GM18867 (cell line): Measurements from ENCODE around the gene CRLF3.
"Not testable (repeated sequence)": the region's sequence is repeated elsewhere in the genome, so short reads cannot be mapped to it uniquely, and the experiment has no call there.

Experiments
- ATAC-seq: cut with Tn5 transposase; IDR thresholded peaks from one replicate; pipeline ENCODE4 v1.9.1; 2021; ENCODE audit warnings: mild to moderate bottlenecking, moderate library complexity; ENCODE audit not compliant: unreplicated experiment

CRLF3 gene, protein sequence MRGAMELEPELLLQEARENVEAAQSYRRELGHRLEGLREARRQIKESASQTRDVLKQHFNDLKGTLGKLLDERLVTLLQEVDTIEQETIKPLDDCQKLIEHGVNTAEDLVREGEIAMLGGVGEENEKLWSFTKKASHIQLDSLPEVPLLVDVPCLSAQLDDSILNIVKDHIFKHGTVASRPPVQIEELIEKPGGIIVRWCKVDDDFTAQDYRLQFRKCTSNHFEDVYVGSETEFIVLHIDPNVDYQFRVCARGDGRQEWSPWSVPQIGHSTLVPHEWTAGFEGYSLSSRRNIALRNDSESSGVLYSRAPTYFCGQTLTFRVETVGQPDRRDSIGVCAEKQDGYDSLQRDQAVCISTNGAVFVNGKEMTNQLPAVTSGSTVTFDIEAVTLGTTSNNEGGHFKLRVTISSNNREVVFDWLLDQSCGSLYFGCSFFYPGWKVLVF

DNA sequence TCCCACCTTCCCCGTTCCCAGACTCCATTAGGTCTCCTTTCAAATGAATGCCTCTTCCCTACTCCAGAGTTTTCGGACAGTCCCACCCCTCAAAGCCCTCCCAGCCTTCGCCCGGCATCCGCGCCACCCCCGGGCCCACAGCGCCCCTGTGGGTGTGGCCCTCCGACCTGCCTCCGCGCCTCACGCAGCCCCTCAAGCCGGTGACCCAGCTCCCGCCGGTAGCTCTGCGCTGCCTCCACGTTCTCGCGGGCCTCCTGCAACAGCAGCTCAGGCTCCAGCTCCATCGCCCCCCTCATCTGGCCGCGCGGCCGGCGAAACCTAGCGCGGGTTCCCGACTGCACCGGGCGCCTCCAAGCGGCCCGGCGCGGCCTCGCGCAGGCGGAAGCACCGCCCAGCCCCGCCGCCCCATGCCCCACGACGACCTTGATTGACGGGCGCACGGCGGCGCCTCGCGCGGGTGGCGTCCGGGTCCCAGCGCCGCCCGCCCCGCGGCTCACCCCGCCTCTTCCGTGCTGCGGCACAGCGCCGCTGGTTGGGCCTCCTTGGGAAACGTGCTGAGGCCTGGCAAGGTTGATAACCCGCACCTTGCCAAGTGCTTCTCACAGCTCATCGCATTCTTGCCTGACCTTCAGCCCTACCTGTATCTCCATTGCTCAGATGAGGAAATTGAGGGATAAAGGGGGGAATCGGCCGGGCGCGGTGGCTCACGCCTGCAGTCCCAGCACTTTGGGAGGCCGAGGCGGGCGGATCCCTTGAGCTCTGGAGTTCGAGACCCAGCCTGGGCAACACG is at the start of gene CRLF3:
TSS of gene CRLF3 (minus strand) at position 337 of the 790 bp plus-strand sequence. CDS start at position 296, 41 bp downstream.
- ATAC-seq, result peak; percentile 85

DNA sequence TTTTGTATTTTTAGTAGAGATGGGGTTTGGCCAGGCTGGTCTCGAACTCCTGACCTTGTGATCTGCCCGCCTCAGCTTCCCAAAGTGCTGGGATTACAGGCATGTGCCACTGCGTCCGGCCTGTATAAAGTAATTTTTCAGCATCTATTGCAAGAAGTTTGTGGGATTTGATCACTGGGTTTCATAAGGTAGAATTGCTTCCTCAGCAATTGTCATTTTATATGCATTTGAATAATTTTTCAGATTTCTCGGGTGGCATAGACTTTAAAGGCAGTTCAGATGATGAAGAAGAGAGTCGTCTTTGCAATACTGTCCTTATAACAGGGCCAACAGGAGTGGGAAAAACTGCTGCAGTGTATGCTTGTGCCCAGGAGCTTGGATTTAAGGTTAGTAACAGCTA is 44.5 kb upstream of the CRLF3 start:
- no peak for ATAC-seq

DNA sequence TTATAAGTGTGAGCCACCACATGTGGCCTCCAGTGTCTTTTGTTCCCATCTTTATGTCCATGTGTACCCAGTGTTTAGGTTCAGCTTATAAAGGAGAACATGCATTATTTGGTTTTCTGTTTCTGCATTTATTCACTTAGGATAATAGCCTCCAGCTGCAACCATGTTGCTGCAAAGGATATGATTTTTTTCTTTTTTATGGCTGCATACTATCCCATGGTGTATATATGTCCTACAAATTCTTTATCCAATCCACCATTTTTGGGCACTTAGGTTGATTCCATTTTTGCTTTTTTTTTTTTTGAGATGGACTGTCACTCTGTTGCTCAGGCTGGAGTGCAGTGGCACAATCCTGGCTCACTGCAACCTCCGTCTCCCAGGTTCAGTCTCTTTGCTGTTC is 40.1 kb upstream of the CRLF3 start:
- no peak for ATAC-seq

DNA sequence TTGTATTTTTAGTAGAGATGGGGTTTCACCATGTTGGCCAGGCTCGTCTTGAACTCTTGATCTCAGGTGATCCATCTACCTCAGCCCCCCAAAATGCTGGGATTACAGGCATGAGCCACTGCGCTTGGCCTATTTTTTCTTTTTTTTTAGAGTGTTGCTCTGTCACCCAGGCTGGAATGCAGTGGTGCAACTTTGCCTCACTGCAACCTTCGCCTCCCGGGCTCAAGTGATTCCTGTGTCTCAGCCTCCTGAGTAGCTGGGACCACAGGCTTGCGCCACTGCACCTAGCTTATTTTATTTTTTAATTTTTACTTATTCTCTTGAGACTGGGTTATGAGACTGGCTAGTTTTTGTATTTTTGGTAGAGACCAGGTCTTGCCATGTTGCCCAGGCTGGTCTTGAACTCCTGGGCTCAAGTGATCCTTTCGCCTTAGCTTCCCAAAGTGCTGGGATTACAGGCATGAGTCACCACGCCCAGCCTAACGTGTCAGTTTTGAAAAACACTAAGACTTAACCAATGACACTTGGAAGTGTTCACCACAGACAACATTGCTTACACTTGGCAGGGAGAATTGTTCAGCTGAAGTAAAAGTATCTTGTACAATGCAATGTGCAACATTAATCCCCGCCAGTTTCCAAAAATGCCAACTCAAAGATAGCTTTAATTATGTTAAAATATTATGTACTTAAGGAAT is 34.2 kb upstream of the CRLF3 start:
- ATAC-seq, result no peak

DNA sequence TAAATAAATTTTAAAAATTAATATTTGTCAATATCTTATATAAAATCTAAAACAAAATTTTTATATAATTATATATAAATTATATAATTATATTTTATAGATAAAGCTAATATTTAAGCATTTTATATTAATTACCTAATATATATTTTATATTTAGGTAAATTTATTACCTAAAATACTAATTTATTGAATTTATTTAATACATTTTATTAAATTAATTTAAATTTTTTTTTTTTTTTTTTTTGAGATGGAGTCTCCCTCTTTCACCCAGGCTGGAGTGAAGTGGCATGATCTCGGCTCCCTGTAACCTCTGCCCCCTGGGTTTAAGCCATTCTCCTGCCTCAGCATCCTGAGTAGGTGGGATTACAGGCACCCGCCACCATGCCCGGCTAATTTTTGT is 29.7 kb upstream of the CRLF3 start:
- ATAC-seq, result no peak

DNA sequence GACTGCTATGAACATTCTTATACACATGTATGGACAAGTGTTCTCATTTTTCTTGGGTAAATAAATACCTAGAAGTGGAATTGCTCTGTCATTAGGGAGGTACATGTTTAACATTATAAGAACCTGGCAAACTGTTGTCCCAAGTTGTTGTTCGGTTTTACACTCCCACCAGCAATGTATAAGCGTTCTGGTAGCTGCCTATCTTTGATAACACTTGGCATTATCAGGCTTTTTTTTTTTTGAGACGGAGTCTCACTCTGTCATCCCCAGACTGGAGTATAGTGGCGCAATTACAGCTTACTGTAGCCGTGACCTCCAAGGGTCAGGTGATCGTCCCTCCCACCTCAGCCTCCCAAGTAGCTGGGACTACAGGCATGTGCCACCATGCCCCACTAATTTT is 23.5 kb upstream of the CRLF3 start:
- no peak for ATAC-seq

DNA sequence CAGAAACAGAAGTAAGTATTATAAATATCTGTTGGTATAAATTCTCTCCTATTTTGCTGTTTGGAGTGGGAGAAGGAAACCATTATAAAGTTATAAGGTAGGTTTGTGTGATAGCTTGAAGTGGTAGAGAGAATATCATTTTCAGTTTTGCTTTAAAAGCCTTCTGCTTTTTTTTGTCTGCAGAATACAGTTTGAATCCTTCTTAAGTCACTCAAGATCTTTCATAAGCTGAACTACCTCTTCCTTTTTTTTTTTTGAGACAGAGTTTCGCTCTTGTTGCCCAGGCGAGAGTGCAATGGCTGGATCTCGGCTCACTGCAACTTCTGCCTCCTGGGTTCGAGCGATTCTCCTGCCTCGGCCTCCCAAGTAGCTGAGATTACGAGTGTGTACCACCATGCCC is 16.3 kb upstream of the CRLF3 start:
- no peak for ATAC-seq

DNA sequence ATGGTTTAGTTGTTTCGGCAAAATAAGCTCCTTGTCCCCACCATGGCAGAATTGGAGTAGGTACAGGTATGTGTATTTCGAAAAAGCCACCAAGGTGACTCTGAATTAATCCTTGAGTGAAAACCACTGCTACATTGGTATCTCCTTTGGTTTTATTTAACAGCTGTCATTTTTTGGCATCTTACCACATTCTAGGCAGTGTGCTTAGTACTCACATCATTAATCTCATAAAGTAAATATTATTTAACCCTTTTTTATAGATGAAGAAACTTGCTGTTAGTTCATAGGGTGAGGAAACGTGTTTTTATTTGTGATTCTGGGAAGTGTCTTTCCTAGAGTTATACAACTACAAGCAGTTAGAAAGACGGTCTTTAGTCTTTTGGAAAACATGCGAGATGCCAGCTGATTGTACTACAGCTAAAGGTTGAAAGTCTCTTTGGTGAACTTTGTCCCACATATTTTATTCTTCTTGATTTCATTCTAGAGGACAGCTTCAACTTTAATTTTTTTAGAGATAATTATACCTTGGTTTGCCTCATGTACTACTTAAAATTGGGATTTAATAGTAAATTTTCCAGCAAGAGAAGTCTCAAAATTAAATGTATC is 13.8 kb upstream of the CRLF3 start:
- no peak for ATAC-seq

DNA sequence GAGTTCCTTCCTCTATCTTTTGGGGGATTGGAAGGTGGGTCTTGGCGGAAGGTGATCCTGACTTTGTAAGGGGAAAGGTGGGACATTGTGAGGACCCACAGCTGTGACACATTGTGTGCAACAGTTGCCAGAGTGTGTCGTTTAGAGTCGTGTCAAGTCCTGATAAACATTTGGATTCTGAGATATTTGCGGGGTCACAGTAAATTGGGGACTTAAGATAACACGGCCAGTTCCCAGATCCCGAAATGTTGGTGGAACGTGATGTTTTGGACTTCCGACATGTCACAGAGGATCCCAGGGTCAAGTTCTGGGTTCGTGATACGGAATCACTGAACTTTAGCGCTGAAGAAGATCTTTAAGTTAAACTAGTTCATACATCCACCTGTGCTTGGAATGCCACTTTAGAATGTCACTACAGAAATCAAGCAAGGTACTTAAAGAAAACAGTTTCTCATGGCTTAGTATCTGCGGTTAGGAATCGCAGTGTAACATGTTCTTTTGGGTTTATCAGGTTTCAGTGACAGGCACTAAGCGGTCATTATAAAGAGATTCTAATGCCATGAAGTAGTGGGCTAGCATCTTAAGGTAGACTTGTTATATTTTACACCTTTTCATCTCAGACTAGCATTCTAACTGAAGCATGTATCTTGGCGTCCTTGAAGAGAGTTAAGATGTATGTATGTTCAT is 8.1 kb upstream of the CRLF3 start:
- ATAC-seq, result peak; percentile 3

DNA sequence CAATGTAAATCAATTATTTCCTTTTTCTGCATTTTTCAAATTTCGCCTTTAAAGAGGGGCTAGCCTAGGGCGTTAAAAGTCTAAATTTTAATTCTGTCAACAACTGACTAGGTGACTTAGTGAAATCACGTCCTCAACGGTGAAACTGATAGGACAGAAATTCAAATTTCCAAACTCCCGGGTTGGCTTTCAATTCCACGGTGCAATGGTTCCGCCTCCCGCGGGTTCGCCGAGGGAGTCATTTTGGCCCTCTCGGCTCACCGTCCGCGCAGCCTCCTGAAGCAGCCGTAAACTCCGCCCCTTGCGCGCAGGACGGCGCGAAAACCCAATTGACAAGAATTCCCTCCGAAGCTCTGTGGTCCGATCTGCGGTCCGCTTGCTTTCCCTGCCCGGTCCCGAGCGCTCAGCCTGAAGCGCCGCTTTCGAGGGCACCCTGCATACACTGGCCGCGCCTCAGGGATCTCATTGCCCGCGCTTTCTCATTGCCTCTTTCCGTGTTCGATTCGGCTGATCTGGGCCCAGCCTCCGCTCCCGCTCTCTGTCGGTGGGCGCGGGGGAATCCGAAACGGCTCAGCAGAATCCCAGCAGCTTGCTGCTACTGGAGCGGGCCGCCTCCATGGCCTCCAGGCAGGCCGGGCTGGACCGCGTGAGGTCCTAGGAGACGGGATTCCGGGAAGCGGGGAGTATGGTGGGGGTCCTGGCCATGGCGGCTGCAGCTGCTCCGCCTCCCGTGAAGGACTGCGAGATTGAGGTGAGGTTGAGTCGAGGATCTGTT is 7.4 kb upstream of the CRLF3 start, which contains the start of gene ATAD5:
TSS of gene ATAD5 (plus strand) at position 304 of the 775 bp plus-strand sequence. CDS start at position 686, 382 bp downstream.
- peak; percentile 75 for ATAC-seq

DNA sequence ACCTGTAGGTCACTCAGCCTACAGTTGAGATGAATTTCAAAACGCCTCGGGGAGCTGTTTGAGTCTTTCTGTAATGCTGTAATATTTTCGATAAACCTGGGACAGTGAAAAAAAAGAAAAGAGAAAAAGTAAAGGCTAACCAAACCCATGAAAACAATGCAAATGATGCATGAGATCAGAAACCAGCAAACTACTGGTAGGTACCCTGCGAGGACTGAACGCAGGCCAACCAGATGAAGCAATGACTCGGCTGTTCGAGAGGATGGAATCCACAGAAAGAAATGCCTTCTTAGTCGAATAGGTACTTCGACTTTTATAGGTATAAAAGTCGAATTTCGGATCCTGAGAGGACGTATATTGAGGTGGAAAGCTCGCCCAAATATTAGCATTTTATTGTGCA is 6.8 kb upstream of the CRLF3 start:
- ATAC-seq, result no peak

DNA sequence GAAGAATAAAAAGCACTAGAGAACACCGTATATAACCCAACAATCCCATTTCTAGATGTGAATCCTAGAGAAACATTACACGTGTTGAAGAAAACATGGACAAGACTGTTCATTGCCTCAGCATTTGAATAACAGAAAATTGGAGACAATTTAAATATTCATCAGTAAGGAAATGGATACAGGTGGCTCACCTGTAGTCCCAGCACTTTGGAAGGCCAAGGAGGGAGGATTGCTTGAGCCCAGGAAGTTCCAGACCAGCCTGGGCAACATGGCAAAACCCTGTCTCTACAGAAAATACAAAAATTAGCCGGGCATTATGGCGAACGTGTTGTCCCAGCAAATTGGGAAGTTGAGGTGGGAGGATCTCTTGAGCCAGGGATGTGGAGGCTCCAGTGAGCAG is 4.5 kb upstream of the CRLF3 start:
- ATAC-seq, result no peak

DNA sequence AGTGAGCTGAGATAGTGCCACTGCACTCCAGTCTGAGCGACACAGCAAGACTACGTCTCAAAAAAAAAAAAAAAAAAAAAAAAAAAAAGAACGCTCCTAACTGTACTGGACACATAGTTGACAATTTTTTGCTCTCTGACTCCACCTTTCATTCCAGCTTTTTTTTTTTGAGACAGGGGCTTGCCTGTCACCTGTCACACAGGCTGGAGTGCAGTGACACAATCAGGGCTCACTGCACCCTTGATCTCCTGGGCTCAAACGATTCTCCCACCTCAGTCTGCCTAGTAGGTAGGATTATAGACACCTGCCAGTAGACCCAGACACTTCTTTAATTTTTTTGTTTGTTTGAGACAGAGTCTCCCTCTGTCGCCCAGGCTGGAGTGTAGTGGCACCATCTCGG is 2.6 kb upstream of the CRLF3 start:
- ATAC-seq, result no peak

DNA sequence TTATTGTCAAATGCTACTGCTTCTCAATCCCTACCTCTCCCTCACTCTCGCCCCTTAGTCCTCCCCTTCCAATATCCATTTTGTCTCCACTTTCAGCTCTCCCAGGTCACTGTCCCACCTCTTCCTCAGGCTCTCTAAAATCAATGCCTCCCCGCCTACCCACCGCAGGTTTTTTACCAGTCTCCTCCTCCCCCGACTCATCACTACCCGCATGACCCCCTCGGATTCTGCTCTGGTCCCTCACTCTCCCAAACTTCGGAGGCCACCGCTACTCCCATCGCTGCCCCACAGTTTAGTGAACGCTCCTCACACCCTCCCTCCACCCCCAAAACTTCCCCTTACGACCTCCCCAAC is 513 bp downstream of the CRLF3 start:
- peak; percentile 3 for ATAC-seq

DNA sequence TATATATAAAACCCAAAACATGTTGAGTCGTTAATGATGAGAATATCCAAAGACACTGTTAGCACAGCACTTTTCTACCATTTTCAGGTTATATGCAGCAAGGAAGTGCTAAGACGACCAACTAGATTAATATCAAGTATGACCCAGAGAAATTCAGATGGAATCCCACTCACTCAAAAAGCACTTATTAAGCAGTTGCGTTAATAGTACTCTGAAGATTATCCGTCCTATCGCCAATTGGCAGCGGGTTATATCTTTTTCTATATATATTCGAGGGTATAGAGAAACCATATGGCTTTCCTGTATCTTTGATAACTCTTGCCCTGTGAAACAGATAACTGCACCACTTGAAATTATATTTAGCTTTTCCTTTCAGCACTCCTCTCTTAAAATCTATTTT is 1.1 kb downstream of the CRLF3 start:
- no peak for ATAC-seq

DNA sequence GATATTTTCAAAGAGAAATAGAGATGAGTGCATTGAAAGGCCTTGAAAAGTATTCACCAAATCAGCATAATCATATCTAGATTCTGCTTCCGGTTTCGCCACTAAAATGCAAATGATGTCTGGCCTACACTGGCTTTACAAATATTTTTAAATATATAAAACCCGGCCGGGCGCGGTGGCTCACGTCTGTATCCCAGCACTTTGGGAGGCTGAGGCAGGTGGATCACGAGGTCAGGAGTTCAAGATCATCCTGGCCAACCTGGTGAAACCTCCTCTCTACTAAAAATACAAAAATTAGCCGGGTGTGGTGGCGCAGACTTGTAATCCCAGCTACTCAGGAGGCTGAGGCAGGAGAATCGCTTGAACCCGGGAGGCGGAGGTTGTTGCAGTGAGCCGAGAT is 1.6 kb downstream of the CRLF3 start:
- not testable (repeated sequence) for ATAC-seq

DNA sequence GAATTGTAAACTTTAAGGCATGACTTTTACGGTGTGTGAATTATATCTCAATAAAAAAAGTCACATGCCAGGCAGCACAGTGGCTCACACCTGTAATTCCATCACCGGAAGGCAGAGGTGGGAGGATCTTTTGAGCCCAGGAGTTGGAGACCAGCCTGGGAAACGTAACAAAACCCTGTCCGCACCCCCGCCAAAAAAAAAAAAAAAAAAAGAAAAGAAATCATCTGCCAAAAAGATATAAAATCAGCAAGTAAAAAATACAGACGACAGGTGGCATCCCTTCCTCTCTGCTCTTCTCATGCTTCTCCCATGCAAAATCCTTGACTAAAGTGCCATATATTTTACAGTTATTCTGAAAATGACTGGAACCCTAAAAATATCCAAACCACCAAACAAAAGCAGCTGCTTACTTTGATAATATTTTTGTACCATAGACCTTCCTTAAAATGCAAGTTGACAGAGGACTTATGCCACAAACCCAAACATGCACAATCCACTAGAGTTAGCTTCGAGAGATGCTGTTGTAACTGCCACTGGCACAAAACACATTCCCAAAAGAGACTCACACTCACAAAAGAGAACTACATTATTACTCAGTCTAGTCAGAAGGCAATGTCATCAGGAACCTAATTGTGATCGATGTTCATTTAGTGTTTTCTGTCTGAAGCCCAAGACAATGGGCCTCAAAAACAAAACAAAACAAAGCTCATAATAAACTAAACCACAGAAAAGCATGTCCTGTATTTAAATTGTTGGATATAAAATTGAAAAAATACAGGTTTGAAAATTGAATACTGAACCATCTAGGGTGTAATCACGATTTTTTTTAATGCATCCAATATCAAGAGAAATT is 2.4 kb downstream of the CRLF3 start:
- ATAC-seq, result no peak

DNA sequence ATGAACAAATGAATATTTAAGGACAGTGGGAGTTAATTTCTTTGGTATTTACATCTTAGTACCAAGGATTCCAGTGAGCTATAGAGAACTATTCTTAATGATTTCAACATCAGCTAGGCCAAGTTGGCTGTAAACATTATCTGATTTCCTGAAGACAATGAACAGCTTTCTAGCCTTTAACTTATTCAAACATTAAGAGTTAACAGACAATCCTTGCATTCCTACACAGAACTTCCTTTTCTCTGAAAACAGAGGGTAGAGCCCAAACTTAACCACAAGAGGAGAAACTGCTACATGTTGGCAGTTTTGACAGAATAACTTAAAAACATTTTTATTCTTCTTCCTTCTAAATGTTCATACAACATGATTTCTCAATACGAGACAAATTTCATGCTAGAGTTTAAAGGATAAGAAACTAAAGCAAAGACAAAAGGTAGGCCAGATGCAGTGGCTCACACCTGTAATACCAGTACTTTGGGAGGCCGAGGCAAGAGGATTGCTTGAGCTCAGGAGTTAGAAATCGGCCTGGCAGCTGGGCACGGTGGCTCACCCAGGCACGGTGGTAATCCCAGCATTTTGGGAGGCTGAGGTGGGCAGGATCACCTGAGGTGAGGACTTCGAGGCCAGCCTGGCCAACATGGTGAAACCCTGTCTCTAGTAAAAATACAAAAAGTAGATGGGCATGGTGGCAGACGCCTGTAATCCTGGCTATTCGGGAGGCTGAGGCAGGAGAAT is 4.4 kb downstream of the CRLF3 start:
- no peak for ATAC-seq
